Right lobe of liver (tissue), 6 donors: ENCODE results near the gene TOMM5. TPM values are rescaled to one million over a fixed set of nuclear protein-coding genes. Genes with fewer than 3 reads are reported as not detected.

Source experiments
- ATAC-seq, 4 donors: fragments of 200-7000 bp; cut with Tn5 transposase; one replicate each; pipeline ENCODE4 v1.9.1; 2020; ENCODE audit warnings: mild to moderate bottlenecking in 4 of 4, moderate library complexity in 4 of 4
- DNase-seq, 3 donors: peaks; one replicate each; pipeline ENCODE4 v3.0.0-alpha.2; 2020
- H3K27ac ChIP-seq, 3 donors: fragments of 200-600 bp; one replicate each; pipeline ENCODE4 v1.8.0; 2022
- H3K27me3 ChIP-seq, 2 donors: fragments of 200-600 bp; one replicate each; pipeline ENCODE4 v1.8.0; 2022
- H3K36me3 ChIP-seq, 4 donors: fragments of 200-600 bp; sonication (generic) in 1 of 4; one replicate each; pipeline versions ENCODE4 v1.5.1 to v1.8.0; 2017 to 2022; ENCODE audit warnings: control low read depth in 1 of 4
- H3K4me1 ChIP-seq, 4 donors: fragments of 200-600 bp; sonication (generic) in 1 of 4; one replicate each; pipeline versions ENCODE4 v1.5.1 to v1.8.0; 2017 to 2022; ENCODE audit warnings: control low read depth in 1 of 4
- H3K4me3 ChIP-seq, 3 donors: fragments of 200-600 bp; one replicate each; pipeline ENCODE4 v1.8.0; 2022
- H3K9me3 ChIP-seq, 4 donors: fragments of 200-600 bp; sonication (generic) in 1 of 4; one replicate each; pipeline versions ENCODE4 v1.5.1 to v1.8.0; 2017 to 2022; ENCODE audit warnings: control low read depth in 1 of 4
- CTCF ChIP-seq, 4 donors: fragments of 200-600 bp in 3 of 4; fragments of 450-650 bp in 1 of 4; IDR thresholded peaks; one replicate each; pipeline versions ENCODE4 v1.5.1 to v1.8.0; 2016 to 2022; ENCODE audit warnings: antibody characterized with exemption in 4 of 4, mild to moderate bottlenecking in 2 of 4
- POLR2A ChIP-seq: fragments of 450-650 bp; IDR thresholded peaks from one replicate; pipeline ENCODE4 v1.6.1; 2017; ENCODE audit warnings: antibody characterized with exemption, mild to moderate bottlenecking
- WGBS: methylation state at CpG from one replicate; pipeline ENCODE4 v1.1.6; 2018; ENCODE audit warnings: low coverage, low lambda C conversion rate; ENCODE audit not compliant: insufficient coverage; ENCODE audit errors: missing lambda C conversion rate; 5-methylcytosine and 5-hydroxymethylcytosine counted together
- intact Hi-C, 2 donors: fragments of 100-400 bp; cut with DNase I; formaldehyde crosslinking; loops; one replicate each; pipeline versions ENCODE4 v1.11.2 to v1.14.1; 2022
- total RNA-seq, 6 experiments: library from RNA; depleted of rRNA in 2 of 6; stranded (reverse); fragments of >200 nt in 2 of 6; fragmentation: NEBNext Ultra II Directional in 3 of 6; extraction: Animal tissue kit (Norgen Biotek cat#: 25700) in 3 of 6; gene quantifications; one replicate each; pipeline versions ENCODE4 v1.1.0 to v1.2.4, GENCODE V29; 2016 to 2023
- donor health status: DM: no; HTN: yes; CAD: no.
- donor health status: DM: no; HTN: no; CAD: no.
- donor health status: DM: no; HTN: no; CAD: no.
- donor health status: DM: no; HTN: yes; CAD: no.
- donor health status: DM: no; HTN: yes; CAD: no.

TOMM5 gene
- total RNA-seq, 6 experiments from 2014 or later = 30.9 to 58.9 (median 32.9) TPM

GRCh38 chr9:37617161-37617560, 24.8 kb upstream of the TOMM5 start:
- Histone ChIP-seq H3K4me3 (no peak overlapping the region), H3K27me3 (no peaks in the 10 kb centered on the region), H3K9me3 (no peaks in the 10 kb centered on the region), H3K4me1 (no peaks in the 10 kb centered on the region), H3K27ac (no peak overlapping the region), H3K36me3 (no peaks in the 10 kb centered on the region)
- TF ChIP-seq CTCF (IDR thresholded peaks at IDR 0.05) (no peak), POLR2A (no peak)
- no peak for DNase-seq
- no peak for ATAC-seq
- intact Hi-C loops = no loop called here
- 92% methylated on average over 2 of the region's 2 CpGs for WGBS

GRCh38 chr9:37611961-37612360, 19.6 kb upstream of the TOMM5 start:
- intact Hi-C loops = no loop called here
- DNase-seq (no peak), ATAC-seq (no peak)
- H3K9me3 ChIP-seq = peaks cover 0 to 3% (median 0%) of the 10 kb centered on the region in 4 donors
- H3K4me3 ChIP-seq = no peak overlapping the region
- 56% methylated on average over 1 of the region's 1 CpG for WGBS
- TF ChIP-seq POLR2A (no peak), CTCF (IDR thresholded peaks at IDR 0.05) (no peak)
- no peaks in the 10 kb centered on the region for H3K36me3 ChIP-seq
- H3K27ac ChIP-seq = no peak overlapping the region
- no peaks in the 10 kb centered on the region for H3K27me3 ChIP-seq
- no peaks in the 10 kb centered on the region for H3K4me1 ChIP-seq

GRCh38 chr9:37611014-37611413, 18.6 kb upstream of the TOMM5 start:
- intact Hi-C loops = no loop called here
- ATAC-seq (no peak), DNase-seq (no peak)
- Histone ChIP-seq H3K27ac (no peak overlapping the region), H3K9me3 (peaks cover 0 to 3% (median 0%) of the 10 kb centered on the region in 4 donors), H3K36me3 (no peaks in the 10 kb centered on the region), H3K4me1 (no peaks in the 10 kb centered on the region), H3K27me3 (no peaks in the 10 kb centered on the region), H3K4me3 (no peak overlapping the region)
- TF ChIP-seq POLR2A = no peak
- TF ChIP-seq CTCF (IDR thresholded peaks at IDR 0.05) = no peak
- WGBS = 64% methylated on average over 6 of the region's 6 CpGs

GRCh38 chr9:37609735-37610397, 17.5 kb upstream of the TOMM5 start:
- Histone ChIP-seq H3K36me3 (no peaks in the 10 kb centered on the region), H3K9me3 (peaks cover 0 to 3% (median 0%) of the 10 kb centered on the region in 4 donors), H3K4me1 (no peaks in the 10 kb centered on the region), H3K4me3 (no peak overlapping the region), H3K27me3 (no peaks in the 10 kb centered on the region), H3K27ac (no peak overlapping the region)
- ATAC-seq = no peak
- no peak for TF ChIP-seq CTCF (IDR thresholded peaks at IDR 0.05)
- TF ChIP-seq POLR2A = no peak
- WGBS = 76% methylated on average over 6 of the region's 6 CpGs
- DNase-seq = no peak
- intact Hi-C loops = no loop called here

- no peak overlapping the region for H3K4me3 ChIP-seq
- intact Hi-C loops = no loop called here
- peaks cover 0 to 3% (median 0%) of the 10 kb centered on the region in 4 donors for H3K9me3 ChIP-seq
- no peaks in the 10 kb centered on the region for H3K27me3 ChIP-seq
- DNase-seq = no peak
- no peak for ATAC-seq
- peaks cover 0 to 1% (median 0%) of the 10 kb centered on the region in 4 donors for H3K4me1 ChIP-seq
- no peak overlapping the region for H3K27ac ChIP-seq
- TF ChIP-seq CTCF (IDR thresholded peaks at IDR 0.05) = no peak
- TF ChIP-seq POLR2A = no peak
- no peaks in the 10 kb centered on the region for H3K36me3 ChIP-seq
Observed at GRCh38 chr9:37608250-37608649, 15.9 kb upstream of the TOMM5 start.
